Activated CD4-positive, alpha-beta T cell treated with anti-CD3 and anti-CD28 coated beads for 4 hours (primary cell): ENCODE data around the gene DOC2B.
"Not testable (repeated sequence)": the region's sequence is repeated elsewhere in the genome, so short reads cannot be mapped to it uniquely, and the experiment has no call there.

Experiments
- DNase-seq, 2 donors: peaks; one replicate each; pipeline ENCODE4 v3.0.0-alpha.2; 2020

DOC2B gene

DNA sequence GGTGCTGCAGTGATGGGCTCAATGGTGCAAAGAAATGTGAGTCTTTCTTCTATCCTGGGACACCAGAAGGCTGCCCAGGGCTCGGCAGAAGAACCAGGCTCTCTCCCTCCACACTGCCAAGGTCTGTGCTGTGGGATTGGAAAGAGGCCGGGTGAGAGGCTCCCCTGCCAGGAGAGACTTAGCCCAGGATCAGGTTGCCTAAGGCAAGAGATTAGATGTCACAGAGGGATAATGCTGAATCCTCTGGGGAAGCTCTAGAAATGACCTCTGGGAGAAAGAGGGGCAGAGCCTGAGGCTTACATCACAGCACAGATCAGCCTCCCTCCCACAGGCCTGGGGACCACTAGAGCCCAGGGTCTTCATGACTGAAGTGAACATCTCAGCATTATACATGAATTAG lies 5.7 kb upstream of the DOC2B start:
- no peak for DNase-seq

DNA sequence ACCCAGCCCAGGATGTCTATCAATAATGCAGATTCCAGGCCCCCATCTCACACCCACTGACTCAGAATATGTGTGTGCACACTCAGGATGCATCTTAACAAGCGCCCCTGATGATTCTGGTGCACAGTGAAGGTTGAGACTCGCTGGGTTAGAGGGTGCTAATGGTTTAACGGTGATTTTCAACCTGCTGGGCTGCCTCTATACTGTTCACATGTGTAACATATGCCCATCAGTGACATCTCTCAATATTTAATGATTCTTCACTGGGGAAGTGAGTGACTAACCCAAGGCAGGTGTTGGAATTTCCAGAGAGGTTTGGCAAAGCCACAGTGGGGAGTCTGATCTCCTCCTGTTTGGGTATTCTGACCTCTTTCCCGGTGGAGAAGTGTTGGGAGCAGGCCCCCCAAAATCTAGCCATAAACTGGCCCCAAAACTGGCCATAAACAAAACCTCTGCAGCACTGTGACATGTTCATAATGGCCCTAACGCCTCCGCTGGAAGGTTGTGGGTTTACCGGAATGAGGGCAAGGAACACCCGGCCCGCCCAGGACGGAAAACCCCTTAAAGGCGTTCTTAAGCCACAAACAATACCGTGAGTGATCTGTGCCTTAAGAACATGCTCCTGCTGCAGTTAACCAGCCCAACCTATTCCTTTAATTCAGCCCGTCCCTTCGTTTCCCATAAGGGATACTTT lies 4.1 kb upstream of the DOC2B start:
- peak in 1 of 2 donors; percentile 34 for DNase-seq

DNA sequence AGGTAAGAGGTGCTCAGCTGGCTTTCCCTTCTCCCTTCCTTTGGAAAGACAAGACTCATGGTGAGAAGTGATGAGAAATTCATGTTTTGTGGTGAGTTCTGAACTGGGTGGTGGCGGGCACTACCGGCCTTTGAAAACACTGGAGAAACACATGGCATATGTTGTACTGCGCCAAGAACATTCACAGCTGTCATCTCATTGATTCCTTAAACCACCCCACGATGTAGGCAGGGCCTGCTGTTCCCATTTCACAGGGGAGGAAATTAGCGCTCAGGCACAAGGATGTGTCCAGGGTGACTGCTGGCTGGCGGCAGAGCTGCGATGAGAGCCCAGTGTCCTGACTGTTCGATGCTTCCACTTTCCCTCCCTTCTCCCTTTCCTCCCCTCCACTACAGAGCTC lies 1.6 kb upstream of the DOC2B start:
- no peak for DNase-seq

DNA sequence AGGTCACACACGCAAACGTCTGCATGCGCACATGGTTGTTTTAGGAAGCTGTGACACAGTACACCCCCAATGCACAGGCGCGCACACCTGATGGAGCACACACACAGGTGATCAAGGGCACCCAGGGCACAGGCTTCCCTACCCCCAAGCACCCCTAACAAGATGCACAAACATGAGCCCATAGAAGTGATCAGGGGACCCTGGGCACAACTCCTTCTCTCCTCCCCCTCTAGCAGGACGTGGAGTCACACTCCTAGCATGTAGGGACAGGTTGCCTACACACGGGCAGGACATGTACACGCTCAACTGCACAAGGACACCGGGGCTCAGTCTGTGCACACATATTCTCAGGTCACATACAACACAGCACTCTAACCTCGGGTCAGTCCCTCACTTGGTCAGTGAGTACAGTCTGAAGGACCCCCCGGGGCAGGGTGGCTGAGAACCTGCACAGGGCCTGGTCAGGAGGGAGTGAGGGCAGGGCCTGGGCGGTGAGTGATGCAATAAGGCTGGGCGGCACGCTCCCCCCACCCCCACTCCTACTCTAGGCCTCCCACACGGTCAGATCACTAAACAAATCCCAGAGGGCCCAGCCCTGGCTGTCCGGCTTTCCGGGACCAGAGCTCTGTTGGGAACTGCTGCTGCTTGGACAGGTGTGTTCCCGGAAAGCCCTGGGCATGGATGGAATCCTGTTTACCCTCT lies 751 bp upstream of the DOC2B start:
- no peak for DNase-seq

DNA sequence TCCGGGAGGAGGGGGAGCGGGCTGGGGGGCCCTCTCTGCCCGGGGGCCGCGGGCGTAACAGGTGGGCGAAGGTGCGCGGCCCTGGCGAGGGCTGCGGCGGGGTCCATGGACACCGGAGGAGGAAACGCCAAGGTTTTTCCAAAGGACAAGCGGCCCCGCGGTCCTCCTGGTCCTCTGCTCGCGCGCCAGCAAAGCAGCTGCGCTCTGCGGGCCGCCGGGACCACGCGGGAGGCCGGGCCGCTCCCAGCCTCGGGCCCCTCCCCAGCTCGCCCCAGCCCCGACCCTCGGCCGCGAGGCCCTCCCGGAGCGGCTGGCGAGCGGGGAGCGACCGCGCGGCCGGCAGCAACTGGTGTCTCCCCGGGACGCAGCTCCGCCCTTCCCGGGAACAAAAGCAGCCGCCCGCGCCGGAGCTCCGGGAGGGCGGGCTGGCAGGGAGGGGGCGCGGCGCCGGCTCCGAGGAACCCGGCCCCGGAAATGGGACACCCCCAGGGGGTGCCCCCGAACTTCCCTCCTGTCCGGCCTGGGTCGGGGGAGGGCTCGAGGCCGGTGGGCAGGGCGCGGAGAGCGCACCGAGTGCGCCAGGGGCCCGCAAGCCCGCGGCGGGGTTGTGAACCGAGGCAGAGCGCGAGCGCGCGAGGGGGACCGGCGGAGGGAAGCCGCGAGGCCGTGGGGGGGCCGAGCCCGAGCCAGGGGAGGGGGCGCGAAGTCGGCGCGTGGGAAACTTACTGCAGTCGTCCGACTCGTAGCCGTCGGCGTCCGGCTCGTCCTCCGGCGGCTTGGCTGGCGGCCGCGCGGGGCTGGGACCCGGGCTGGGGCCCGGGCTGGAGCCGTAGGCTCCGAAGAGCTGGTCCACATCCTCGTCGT lies 837 bp downstream of the DOC2B start:
- DNase-seq, result no peak

DNA sequence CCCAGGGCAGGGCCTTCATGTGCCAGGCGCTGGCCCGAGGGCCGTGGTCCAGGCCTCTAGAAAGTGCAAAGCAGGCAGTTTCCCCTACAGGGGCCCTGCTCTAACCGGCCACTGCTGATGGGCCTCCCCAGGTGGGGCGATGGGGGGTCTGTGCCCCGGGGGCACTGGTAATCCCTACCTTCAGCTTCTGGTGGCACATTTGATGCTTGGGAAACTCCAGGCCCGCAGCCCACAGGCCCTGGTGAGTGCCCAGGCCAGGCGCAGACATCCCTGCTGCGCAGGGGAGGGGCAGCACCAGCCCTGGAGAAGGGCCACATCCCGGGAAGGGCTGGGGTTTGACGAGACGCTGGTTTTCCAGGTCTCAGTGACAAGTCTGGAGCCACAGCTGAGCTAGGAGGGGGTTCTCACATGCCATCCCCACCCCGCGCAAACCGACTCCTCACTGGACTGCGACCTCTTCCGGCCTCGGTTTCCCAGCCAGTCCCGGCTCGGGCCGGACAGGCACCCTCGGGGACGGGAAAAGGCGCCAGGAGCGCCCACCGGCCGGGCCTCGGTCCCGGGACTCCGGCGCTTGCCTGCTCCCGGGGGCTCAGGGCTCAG lies 1.6 kb downstream of the DOC2B start:
- DNase-seq, result no peak

DNA sequence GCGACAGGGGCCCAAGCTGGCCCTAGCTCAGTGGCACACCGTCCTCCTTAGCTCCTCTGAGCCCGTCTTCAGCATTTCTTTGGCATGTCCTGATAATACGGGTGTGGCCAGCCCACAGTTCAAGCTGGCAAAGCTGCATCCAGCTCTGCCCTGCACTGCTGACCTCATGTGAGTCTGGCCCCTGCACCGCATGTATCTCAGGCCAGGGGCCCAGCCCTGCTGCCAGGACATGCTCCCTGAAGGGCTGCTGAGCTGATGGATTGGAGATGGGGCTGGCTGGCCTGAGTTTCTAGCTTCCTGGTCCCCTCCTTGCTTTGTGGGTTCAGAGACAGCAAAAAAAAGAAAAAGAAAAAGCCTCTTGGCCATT lies 2.4 kb downstream of the DOC2B start:
- DNase-seq, result no peak

DNA sequence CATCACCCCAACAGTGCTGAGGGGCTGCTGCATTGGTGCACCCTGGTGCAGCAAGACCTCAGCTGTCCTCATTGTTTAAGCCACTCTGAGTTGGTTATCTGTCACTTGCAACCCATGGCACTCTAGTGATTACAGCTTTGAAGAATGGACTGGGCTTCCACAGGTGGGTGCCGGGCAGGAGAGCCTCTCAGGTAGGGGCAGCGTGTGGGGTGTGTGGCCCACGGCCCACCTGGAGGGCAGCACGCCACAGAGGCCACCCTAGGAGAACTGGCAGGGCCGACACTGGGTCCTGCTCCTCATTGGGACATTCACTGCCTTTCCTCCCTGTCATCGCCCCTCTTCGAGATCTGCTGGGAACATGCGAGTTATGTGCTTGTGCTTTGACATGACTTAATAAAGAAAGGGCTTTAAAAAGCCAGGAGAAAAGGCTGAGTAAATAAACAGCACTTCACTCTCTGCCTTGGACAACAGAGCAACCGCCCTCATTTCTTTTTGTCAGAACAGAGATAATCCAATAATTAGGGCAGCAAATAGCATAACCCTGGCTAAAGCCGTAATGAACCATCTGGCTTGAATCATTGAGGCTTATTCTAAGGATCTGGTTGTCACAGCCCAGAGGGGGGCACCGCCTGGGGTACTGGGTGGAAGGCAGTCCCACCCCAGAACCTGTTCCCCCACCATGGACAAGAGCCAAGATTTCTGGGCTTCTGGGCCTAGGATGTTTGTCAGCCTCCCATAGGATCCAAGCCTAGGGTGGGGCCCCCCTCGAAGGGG lies 3.0 kb downstream of the DOC2B start:
- no peak for DNase-seq

DNA sequence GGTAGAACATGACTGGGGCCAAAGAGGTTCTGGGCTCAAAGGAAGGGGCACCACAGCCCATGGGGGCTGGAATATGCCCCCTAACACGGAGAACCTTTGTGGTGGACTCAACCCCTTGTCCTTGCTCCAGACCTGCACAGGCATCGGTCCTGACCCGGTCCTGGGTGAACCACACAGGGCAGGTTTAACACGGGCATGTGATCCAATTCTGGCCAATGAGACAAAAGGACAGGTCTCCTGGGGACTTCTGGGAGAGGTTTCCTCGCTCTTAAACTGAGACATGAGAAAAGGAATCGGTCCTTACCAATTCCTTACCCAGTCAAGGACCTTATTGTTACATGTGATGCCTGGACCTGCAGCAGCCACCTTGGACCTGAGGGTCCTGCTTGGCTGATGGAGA lies 3.7 kb downstream of the DOC2B start:
- DNase-seq, result no peak

DNA sequence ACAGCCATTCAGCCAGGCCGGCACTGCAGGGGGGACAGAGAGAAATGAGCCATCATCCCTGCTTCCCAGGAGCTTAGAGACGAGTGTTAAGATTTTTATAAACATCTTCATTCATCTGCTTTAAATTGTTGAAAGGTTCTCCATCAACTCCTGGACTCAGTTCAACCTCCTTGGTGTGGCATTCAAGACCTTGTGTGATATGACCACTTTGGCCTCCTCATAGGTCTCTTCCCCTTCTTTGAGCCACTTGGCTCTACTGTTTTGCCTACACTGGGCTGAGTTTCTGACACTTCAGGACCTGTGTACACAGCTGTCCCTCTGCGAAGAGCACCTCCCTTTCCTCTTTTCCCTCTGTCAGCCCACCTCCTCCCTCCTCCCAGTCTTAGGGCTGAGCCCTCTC lies 4.3 kb downstream of the DOC2B start:
- no peak for DNase-seq

- no peak for DNase-seq
Measured at GRCh38 chr17:173166-173911, 8.1 kb downstream of the DOC2B start.

DNA sequence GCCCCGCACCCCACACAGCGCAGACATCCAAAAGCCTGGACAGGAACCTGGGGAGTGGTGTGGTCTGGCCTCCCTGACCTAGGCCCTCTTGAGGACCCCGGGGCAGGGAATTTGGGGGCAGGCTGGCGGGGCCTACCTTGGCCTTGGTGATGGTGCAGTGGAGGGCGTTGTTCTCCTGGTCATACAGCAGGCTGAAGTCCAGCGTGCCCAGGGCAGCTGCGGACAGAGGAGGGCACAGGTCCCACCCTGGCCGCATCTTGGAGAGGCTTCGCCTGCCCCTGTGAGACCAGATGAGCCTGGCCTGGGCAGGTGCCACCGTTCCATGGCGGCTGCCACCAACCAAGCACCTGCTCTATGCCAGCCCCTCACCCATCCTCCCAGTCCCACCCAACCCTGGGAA lies 9.0 kb downstream of the DOC2B start:
- DNase-seq, result no peak

DNA sequence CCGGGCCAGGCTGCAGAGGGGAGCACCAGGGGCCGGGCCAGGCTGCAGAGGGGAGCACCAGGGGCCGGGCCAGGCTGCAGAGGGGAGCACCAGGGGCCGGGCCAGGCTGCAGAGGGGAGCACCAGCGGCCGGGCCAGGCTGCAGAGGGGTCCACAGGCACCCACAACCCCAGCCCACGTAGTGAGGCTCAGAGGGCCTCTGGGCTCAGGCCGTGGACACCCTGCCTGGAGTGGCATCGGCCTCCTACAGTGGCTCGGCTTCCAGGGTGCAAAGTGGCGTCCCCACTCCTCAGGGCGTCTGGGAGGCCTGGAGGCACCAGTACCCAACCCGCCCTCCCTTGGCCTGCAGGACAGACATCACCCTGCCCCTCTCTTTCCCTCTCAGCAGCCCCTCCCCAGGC lies 9.6 kb downstream of the DOC2B start:
- no peak for DNase-seq

DNA sequence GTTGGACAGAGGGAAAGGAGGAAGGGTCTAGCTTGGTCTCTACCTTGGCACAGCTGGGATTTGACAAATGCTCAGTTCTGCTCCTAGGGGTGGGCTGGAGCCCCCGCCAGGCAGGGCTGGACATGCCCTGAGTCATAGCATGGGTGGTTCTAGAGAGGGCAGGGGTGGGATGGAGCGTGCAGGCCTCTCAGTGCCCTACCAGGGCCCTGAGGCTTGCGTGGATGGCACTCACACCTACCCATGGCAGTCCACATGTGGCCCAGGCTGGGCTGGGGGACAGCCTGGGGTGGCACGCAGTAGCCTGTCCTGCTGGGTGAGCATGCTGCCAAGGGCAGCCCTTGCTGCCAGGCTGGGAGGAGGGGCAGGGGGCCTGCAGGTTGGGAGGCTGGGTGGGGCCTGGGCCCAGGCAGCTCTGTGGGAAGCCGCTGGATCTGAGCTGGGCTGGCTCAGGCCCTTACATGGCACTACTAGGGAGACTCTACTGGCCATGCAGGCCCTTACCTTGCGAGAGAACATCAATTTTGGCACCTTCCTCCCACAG lies 11.2 kb downstream of the DOC2B start:
- DNase-seq, result no peak

GRCh38 chr17:168614-169013 lies 12.8 kb downstream of the DOC2B start:
- not testable (repeated sequence) for DNase-seq

DNA sequence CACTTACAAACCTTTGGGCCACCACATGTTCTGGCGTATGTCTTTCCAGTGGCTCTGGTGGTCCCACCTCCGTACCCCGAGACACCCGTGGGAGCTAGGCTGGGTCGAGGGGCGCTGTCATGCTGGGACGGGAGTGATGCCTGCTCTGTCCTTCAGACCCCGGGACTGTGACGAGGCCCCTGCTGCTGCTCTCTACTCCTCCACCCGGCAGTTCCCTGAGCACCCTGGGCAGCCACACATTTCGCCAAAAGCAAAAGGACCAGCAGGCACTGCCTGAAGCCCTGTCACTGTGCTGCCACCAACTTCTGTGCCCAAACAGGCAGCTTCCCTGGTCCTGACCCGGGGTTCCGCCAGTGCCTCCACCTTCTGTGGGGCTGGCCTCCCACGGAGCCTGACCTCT lies 15.5 kb downstream of the DOC2B start:
- DNase-seq, result no peak

GRCh38 chr17:164303-165235 lies 16.9 kb downstream of the DOC2B start:
- peak in 1 of 2 donors; percentile 14 for DNase-seq

- no peak for DNase-seq
Measured at GRCh38 chr17:163514-164098, 17.8 kb downstream of the DOC2B start.

GRCh38 chr17:162689-163088 lies 18.8 kb downstream of the DOC2B start:
- no peak for DNase-seq

DNA sequence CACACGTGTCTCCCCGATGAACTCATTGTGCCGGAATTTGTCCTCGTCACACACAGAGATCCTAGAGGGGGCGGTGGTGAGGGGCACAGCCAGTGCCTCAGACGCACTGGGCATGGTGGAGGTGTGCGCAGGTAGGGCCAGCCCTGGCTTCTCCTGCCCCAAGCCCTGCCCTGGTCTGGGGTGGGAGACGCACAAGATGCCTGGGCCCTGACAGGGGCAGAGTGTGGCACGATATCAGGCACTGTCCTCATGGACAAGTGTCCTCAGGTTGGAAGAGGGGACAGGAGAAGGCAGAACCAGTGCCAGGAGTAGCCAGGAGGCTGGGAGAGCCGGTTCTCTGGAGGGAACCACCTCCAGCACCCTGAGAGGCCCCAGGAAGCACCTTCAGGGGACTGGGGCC lies 20.0 kb downstream of the DOC2B start:
- no peak for DNase-seq
